HG03103 (cell line): ENCODE data around the gene ACTN1.

Experiments
- ATAC-seq: cut with Tn5 transposase; IDR thresholded peaks from one replicate; pipeline ENCODE4 v1.9.1; 2021; ENCODE audit warnings: low read depth; ENCODE audit not compliant: unreplicated experiment

ACTN1 gene

DNA sequence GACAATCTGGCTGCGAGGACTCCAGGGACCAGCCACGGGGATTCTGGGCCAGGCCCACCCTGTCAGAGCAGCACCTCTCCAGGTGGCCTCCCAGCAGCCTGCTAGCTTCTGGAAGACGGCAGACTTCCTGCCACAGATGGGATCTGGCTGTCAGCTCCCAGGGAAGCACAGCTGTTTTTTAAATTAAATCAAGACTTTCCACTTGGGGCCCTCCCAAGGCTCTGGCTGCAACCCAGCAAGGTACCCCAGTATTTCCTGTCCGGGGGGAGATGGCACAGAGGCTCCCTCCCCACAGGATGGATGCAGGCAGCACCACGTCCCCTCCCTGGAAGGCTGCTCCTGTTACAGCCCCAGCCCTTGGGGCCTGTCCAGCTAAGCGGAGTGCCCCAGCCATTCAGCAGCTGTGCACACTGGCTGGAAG, 56.9 kb downstream of the ACTN1 start:
- no peak for ATAC-seq

DNA sequence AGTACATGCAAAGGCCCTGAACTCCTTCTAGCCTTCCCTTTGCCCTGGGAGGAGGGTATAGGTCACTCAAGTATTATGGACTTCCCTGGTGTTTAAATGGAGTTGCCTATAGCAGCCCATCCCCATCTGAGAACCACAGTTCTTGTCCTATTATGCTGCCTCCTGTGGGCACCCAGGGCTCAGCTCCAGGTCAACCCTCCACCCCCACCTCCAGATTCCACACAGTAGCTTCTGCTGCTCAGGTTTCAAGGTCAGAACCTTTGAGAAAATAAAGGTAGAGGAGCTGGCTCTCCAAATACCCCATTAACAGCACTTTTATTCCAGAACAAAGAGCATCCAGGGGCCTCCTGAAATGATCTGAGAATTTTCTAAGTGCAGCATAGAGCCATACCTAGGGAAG, 57.4 kb downstream of the ACTN1 start:
- ATAC-seq = no peak

DNA sequence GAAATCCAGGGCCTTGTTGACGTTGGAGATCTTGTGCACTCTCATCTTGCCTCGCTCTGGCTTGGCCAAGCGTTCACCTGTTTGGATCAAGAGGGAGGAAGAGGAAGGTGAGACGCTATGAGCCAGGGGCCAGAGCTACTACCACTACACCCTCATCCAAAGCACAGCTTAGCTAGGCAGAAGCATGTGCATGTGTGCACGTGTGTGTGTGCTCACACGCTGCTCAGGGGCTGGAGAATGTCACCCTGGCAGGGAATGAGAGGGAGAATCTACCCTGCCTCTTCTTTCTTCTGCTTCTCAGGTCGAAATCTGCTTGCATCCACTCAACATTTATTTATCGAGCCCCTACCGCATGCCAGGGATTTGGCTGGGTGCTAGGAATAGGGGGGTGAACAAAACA, 58.1 kb downstream of the ACTN1 start:
- ATAC-seq = no peak

DNA sequence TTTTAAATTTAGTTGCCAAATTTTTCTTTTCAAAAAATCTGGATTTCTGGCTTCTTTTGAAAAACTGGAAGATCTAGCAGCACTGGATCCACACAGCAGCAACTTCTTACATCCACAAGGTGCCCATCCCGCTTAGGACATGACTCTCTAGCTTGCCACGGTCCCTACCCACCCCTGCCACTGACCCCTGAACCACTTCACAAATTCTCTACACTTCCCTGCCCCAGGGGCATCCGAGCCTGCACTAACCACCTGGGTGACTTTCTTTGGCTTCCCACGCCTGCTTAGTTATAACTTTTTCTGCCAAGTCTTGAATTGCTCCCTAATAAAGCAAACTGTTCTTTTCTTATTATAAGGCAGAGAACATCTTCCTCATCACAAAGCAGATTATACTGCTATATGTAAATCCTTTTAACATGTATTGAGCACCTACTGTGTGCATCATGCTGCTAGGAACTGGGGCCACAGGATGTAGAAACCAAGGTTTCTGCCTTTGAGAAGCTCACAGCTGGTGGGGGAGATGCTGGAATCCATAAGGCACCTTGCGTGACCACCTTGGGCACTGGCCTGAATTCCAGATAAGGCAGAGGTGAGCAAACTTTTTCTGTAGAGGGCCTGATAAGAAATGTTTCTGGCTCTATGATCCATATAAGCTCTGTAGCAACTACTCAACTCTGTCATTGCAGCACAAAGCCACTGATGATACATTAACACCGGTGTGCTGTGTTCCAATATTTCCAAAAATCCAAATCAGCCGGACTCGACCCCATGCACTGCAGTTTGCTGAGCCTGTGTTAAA, 59.8 kb downstream of the ACTN1 start:
- no peak for ATAC-seq

DNA sequence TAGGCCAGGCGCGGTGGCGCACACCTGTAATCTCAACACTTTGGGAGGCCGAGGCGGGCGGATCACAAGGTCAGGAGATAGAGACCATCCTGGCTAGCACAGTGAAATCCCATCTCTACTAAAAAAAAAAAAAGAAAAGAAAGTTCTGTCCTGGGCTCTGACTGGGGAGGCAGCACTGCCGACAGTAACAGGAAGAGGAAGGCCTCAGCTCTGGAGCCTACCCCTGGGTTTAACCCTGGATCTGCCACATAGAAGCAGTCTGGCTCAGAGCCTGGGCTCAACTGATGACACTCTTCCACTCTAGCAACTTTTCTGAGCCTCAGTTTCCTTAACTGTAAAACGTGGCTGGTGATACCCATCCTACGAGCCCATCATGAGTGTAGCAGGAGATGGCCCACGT, 60.5 kb downstream of the ACTN1 start:
- no peak for ATAC-seq

DNA sequence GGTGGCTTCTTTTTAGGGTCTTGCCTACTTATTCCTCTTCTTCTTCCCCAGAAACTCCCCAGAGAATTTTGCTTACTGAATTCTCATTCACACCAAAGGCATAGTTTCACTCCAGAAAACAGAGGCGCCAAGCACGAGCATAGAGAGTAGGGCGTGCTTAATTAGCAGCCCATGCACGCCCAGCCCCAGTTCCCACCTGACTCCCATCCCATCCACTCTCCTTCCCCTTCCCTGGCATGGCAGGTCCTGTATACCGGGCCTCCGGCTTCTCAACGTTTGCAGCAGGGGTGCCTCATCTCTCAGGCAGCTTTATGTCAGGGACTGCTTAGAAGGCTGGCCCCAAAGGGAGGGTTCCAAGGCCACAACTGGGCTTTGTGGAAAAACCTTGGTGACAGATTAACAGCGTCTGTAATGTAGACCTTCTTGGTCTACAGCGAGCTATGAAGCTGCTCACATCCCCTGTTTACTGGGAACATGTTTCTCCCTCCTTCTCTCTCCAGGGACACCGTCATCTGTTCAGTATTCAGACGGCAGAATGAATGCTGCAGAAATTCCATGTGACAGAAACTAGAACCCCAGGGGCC, 62.7 kb downstream of the ACTN1 start:
- ATAC-seq = no peak

DNA sequence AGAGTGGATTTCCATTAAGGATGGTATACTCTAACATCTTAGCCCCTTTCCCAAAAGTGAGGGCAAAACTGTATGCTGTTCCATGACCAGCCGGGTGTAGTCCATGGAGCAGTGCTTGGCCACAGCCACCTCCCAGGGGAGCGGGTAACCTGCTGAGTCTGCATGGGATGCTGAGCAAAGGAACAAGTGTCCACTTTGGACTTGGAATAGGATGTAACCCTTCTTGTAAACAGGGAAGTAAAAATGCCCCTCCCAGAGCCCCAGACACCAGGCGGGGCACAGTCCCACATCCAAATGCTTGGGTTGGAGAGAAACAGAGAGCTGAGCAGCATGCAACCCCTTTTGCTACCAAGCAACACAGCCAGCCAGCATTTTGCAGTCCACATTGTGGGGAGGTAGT, 65.6 kb downstream of the ACTN1 start:
- ATAC-seq = no peak

DNA sequence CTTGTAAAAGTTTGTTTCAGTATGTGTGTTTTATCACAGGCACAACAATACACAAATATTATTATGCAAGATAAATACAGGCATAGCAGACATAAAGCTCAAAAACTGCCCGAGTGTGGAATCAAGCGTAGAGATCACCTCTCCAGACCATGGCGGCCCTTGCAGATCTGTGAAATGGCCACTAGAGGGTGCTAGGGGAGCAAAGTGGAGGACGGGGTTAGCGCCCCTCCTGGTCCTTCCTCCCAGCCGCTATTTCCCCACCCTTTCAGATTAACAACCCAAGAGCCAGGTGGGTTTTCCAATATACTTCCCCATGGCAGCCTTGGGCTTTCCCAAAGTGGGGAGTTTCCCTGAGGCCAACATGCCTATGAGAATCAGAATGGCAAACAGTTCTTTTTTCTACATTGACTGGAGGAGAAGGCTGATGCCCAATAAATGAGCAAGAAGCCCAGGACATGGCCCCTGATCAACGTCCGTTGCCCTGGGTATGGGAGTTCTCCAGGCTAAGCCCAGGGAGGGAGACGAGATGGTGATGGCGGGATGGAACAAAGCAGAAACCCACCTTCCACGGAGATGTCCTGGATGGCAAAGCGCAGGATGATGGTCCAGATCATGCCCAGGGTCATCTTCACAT, 67.4 kb downstream of the ACTN1 start:
- ATAC-seq = no peak

DNA sequence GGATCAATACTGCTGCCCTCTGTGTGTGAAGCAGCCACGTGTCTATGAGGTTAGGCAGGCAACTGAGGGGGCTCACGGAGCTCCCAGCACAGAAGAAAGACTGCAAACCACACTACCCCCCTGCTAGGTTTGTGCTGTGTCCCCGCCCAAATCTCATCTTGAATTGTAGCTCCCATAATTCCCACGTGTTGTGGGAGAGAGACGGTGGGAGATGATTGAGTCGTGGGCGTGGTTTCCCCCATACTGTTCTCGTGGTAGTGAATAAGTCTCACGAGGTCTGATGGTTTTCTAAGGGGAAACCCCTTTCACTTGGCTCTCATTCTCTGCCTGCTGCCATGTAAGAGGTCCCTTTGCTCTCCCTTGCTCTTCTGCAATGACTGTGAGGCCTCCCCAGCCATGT, 68.6 kb downstream of the ACTN1 start:
- ATAC-seq = no peak

DNA sequence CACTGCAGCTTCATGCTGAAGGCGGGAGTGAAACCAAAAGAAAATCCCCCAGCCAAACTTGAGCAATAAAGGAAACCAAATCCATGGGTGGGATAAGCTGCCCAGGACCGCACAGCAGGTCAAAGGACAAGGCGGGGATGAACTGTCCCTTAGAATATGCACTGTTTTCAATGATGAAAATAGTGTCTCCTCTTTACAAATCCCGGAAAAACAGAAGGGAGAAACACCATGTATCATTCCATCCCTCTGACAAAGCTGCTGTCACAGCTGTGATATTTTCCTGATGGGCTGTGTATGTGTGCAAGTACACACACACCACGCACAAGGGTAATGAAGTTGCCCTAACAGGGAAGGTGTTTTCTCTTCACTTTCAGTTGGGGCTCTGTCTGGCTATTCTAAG, 70.3 kb downstream of the ACTN1 start:
- ATAC-seq = no peak

DNA sequence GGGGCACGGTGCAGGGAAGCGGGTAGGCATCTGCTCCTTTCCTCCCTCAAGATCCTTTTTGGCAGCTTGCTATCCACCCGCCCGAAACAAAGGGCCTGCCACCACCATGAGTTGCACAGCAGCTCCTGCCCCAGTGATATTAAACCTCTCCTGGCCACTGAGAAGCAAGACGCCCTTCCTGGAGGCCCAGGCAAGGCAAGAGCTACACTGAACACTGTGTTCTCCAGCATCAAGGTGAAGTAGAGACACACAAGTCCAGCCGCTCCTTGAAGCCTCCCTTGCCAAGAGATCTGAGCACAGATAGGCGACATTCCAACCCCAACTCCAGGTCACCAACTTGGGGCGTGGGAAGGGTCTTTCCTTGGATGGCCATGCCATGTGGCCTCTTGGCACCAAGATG, 70.9 kb downstream of the ACTN1 start:
- no peak for ATAC-seq

DNA sequence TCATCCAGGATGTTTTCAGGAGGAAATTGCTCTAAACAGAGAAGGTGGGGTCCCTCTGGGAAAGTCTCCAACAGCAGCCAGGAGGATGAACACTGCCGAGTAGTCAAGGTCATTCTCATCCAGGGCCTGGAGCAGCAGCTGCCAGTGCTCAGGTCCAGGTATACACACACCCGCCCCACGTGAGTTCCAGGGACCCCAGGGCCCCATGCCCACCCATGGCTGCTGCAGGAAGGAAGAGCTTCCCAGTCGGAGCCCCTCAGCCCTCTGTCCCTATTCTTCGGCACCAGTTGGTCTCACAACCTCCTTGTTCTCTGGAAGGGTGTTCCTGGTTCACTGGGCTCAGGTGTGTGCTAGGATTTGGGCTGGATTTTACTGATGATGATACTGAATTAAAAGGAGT, 72.7 kb downstream of the ACTN1 start:
- ATAC-seq = no peak

DNA sequence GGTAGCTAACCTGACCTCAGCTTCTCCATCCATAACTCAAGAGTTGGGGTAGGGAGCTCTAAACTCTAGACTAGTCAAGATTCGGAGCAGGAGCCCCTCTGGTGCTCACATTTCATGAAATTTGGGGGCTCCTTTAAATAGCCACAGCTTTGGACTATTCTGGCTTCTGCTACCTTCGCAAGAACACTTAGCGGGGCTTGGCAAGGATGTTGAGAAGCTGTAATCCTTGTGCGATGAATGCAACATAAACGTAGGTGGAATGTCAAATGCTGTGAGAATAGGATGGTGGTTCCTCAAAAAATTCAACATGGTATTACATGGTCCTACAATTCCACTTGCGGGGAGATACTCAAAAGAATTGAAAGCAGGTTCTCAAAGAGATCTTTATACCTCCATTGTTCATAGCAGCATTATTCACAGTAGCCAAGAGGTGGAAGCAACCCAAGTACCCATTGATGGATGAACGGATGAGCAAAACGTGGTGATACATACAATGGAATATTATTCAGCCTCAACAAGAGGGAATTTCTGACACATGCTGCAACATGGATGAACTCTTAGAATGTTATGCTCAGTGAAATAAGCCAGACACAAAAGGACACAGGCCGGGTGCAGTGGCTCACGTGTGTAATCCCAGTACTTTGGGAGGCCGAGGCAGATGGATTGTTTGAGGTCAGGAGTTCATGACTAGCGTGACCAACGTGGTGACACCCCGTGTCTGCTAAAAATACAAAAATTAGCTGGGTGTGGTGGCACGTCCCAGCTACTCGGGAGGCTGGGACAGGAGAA, 73.8 kb downstream of the ACTN1 start:
- ATAC-seq = no peak

DNA sequence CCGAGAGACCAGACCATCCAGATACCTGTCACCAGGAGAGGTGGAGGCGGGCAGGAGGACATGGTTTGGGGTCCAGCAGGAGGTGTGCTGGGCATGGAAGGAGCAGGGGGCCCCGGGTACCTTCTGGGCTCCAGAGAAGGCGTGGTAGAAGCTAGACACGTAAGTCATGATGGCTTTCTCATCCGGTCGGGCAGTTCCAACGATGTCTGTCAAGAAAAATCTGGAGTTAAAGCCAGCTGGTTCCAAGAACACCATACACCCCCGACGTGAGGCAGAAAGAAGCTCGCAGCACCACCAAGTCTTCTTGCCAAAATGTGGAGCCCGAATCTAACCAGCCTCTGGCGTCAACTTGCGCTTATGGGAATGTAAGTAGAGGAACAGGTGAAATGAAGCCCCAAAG, 76.7 kb downstream of the ACTN1 start:
- ATAC-seq = no peak

DNA sequence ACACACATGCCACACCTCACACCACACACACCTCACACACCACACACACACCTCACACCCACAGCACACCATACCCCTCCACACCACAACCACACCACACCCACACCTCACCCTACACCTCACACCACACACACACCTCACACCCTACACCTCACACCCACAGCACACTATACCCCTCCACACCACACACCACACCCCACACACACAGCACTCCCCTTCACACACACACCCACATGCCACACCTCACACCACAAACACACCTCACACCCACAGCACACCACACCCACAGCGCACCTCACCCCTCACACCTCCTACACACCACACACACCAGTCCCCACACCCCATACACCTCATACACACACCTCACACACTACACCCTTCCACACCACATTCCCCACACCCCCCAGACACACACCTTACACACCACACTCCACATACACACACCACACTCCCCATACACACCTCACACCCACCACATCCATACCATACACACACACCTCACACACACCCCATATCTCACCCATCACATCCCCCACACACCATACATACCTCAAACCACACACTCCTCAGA, 80.0 kb downstream of the ACTN1 start:
- ATAC-seq = no peak

DNA sequence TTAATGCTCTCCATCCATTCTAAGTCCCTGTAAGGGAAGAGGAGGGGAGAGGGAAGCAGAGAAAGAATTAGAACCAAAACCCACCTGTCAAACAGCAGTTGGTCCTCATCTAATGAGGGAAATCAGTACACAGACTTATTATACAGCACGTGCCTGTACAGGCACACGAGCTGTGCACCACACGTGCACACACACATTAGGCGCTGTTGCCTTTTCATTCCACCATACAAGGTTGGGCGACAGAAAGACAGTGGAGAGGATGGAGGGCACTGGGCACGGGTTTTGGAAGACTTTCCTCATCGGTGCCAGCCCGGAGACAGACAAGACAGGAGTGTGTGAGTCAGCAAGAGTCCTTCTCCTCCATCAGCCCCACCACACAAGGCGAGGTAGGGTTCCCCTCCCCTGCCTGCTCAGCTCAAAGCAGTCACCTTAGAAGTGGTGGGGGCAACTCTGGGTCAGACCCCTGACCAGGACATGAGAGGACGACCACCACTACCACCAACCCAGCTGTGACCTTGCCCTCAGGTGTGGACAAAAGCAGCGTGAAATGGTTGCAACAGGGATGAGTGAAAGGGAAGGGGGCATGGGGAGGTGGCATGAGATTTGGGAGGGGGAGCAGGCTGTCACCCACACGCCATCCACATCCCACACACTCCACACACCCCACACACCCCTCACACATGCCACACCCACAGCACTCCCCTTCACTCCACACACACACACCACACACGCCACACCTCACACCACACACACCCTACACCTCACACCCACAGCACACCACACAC, 80.7 kb downstream of the ACTN1 start:
- no peak for ATAC-seq

DNA sequence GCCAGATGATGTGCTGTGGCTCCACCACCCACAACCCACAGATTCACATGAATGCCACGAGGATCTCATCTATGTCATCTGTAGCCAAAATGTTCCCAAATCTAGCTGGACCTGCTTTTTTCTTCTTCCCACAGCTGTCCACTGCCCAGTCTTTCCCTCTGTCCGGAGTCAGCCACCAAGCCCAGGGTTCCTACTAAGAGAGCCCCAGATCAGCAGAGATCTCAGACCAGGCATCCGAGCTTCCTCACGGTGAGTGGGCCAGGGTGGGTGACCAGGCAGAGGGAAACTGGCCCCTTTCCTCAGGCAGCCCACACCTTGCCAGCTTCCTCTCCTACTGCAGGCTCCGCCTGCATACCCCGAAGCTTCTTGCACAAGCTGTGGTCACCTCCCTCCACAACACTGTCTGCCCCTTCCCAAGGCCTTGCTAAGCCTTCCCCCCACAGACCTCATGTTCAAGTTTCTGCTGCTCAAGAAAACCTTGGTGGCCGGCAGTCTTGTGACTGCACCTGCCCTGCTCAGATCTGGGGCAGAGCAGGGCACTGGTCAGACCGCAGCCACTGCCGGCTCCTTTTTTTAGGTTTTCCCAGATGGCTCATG, 81.4 kb downstream of the ACTN1 start:
- ATAC-seq = no peak

DNA sequence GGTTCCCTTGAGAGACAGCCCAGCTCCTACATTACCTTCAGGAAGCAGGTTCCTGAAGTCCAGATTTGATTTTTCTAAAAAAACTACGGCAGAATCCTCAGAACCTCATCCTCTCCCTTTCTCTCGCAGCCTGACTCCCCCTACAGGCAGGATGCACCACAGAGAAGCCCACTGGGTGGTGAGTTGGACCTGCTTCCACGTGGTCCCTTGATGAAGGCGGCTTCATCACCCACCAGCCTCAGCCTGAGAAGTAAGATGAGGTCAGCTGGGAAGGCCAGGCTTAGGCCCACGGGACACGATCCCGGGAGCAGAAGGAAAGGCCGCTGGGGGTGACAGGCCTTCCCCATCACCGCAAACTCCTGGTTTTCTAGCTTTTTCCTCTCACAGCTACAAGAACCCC, 83.0 kb downstream of the ACTN1 start:
- ATAC-seq = no peak

DNA sequence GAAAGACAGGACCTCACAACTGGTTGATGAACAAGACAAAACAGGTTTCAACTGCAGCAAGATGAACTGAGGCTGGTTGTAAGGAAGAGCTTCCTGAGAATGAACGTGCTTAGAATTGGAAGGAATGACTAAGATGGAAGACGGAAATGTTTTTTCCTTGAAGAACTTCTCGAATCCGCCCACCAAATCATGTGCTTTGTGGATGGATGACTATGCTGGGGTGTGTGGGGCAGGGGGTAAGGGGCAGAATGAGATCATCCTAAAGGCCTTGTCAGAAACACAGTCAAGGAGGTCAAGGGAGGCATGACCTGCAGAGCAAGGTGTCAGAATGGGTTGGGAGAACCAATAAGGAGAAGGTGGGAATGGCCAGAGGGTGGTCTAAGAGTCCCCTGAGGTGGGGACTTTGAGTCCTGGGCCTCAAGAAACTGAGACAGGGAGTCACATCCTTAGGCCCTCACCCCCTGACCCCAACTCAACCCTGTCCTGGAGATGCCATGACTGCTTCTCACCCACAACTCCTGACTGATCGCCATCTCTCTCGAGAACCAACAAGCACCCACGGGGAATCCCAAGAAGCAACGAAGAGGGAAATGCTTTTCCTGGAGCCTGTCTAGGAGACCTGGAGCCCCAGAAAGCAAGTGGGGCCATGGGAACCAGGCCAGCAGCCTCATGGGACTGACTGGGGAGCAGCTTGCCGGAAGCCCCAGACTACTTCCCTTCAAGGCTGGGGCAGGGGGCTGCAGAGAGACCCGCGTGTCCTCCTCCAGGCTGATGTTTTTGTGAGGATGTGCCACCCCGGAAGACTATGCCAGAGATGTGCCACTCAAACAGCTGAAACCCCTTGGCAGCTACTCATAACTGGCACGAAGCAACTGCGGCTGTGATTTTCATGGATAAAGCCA, 84.0 kb downstream of the ACTN1 start:
- ATAC-seq = no peak
